HG03469 (cell line): ENCODE measurements around the gene KCNT1.

Experiments used
- ATAC-seq: cut with Tn5 transposase; IDR thresholded peaks from one replicate; pipeline ENCODE4 v1.9.1; 2021; ENCODE audit warnings: mild to moderate bottlenecking, moderate library complexity, moderate number of reproducible peaks; ENCODE audit not compliant: unreplicated experiment

Gene KCNT1

DNA sequence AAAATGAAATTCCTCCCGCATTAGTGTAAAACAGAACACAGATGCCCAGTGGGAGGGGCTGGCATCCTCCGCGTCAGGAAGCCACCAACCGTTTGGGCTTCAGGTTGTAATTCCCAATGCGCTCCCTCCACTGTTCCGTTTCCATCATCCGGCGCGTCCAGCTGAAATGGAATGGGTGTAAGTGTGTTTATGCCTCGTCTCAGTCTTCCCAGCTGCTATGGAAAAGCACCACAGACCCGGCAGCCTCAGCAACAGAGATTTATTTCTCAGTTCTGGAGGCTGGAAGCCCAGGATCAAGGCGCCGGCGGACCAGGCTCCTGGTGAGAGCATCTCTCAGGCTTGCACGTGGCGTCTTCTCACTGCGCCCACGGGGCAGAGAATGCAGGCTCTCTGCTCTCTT, 20.4 kb downstream of the KCNT1 start:
- ATAC-seq, result no peak

DNA sequence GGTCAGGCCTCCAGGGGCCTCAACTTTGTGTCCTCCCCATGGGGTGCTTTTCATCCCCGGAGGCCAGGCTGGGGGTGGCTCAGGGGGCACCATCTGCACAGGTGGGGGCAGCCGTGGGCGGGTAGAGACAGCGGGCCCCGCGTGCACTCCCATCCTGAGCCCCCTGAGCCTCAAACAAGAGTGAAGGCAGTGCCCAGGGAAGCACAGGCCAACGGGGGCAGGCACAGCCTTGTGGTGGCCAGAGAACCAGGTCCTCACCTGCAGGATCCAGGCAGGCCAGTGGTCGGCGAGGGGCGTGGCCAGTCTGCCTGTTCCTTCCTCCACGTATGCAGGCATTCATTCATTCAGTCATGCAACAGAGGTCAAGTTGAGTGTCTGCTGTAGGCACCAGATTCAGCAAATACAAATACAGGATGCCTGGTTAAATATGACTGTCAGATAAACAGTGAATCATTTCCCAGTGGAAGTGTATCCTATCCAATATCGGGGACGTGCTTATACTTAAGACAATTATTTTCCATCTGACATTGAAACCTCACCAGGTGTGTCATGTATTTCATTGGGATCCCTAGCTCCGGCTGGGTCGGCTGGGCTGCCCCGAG, 22.3 kb downstream of the KCNT1 start:
- no peak for ATAC-seq

DNA sequence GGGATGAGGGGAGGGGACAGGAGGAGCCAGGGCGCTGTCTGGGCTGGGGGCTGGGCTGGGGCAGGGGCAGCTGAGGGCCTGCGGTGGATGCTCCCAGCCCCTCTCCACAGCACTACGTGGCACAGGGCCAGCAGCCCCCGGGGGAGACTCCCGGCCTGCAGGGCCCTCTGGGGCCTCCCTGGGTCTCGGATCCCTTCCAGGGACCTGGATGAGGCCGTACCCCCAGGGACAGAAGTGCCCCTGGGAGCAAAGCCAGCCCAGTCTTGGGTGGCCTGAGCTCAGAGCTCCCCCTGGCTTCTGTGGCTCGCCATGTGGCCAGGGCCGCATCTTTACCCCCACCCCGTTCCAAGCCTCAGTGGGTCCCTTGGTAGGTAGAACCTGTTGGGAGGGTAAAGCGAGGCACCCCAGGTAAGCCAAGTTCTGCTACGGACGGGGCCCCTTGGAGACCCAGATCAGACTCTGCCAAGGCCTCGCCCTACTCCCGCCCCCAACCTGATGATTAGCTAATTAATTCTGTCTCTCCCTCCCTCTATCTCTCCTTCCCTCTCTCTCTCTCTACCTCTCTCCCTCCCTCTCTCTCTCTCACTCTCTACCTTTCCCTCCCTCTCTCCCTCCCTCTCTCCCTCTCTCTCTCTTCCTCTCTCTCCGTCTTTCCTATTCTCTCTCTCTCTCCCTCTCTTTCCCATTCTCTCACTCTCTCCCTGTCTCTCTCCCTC, 24.3 kb downstream of the KCNT1 start:
- ATAC-seq, result no peak

DNA sequence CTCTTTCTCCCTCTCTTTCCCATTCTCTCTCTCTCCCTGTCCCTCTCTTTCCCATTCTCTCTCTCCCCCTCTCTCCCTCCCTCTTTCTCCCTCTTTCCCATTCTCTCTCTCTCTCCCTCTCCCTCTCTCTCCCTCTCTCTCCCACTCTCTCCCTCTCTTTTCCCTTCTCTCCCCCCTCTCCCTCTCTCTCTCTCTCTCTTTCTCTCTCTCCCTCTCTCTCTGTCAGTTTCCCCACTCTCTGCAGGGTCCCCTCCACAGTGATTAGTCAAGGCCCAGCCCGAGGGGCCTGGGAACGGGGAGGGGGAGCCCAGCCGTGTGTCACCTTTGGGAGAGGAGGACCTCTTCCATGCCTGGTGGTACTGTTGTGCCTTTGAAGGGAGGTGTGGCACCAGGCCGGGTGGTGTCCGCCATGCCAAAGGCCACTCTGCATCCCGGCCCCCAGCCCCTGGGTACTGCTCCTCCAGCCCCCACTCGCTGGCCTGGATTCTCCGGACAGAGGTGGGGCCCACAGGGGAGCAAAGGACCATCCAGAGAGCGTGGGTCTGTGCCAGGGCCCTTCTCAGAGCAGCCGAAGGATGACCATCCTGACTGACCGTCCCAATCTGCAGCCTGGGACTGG, 25.4 kb downstream of the KCNT1 start:
- no peak for ATAC-seq

DNA sequence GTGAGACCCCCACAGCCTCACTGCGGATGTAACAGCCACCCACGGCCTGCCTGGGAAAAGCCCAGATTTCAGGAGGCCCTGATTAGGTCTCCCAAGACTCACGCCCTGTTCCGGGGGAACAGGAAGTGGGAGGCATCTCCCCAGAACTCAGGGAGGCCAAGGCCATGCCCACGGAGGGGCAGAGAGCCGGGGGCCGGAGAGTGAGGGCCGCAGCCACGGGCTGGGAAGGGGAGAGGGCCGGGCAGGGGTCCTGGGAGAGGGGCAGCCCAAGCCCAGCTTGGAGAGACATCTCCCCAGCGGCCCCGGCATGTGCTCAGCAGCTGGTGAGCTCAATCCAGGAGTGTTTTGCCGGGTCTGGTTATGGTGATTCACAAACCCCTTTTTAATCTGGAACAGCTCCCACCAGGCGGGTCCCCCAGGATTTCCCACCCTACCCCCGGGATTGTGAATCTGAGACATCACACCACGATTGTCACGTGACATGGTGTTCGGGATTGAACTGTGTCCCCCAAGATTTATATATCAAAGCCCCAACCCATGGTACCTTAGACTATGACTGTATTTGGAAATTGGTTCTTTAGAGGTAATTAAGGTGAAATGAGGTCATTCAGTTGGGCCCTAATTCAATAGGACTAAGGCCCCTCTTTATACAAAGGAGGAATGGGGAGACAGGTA, 26.6 kb downstream of the KCNT1 start:
- no peak for ATAC-seq

DNA sequence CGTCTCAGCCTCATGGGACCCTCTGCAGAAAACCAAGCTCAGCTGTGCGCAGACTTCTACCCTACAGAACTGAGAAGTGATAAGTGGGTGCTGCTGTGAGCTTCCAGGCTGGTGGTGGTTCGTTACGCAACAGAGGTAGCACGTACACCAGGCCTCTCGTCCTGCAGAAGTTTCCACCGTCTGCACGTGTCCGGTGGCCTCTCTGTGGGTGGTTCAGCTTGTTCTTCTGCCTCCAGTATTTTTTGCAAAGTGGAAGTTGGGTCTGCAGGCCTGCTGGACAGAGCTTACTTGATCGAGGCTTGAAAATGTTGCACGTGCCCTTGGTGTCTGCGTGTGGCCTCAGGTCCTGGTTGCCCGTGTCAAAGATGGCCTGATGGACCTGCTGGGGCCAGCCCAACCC, 27.5 kb downstream of the KCNT1 start:
- no peak for ATAC-seq

DNA sequence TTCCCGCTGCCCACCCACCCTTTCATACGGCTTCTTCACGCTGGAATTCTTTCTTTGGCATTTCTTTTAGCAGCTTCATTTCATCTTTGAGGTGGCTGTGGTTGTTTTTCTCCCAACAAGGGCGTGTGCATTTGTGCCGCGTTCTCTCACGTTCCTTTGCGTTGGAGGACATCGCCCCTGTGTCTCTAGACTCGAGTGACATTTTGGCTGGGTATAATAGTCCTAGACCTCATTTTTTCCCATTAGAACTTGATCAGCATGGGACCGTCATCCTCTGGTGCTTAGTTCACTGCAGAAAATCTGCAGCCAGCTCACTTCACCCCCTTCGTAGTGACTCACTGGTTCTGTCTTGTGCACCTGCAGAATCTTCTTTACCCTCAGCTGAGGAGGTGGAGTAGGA, 29.5 kb downstream of the KCNT1 start:
- ATAC-seq, result no peak

DNA sequence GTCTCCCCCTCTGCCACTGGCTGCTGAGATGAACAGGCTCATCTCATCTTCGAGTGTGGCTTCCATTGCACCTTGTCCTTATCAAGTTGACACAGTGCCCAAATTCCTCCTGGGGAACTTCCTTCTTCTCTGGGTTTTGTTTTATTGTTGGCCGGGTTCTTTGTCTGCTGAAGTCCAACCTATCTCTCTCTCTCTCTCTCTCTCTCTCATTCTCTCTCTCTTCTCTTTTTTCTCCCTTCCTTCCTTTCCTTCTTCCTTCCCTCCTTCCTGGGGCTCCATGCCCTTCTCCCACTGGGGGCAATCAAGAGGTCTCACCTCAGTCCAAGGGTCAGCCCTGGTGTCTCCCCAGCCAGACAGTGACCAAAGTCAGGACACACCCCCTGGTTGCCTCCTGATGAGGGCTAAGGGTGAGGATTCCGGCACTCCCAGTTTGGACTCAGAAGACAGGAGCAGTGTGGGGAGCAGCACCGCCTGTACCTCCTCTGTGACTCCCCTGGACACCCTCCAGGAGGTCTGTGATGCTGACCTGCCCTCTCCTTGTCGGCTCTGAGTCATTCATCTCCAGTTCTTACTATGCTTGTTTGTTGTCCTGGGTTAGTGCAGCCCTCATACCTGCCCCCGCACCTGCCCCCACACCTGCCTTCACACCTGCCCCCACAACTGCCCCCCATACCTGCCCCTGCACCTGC, 30.7 kb downstream of the KCNT1 start:
- ATAC-seq, result no peak

DNA sequence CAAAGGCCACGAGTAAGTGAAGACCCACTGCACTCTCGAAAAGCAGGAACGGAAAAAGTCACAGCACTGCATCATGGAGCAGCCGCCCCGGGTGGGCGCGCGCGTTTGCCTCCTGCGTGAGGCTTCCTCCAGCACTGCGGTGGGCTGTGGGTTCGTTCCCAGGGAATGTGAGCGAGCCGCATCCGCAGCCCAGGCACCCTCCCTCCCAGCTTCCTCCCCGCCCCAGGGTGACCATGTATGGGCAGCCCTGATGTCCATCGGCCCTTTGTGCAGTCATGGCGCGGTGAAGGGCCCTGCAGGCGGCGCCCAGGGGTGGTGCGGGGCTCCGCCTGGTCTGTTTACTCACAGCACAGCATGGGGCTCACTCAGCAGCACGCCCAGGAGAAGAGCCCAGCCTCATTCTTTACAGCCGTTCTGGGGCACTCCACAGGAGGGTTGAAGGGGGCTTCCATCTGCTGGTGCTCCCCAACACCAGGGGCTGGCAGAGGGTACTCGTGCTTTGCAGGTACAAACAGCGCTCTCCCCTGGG, 32.7 kb downstream of the KCNT1 start:
- no peak for ATAC-seq

DNA sequence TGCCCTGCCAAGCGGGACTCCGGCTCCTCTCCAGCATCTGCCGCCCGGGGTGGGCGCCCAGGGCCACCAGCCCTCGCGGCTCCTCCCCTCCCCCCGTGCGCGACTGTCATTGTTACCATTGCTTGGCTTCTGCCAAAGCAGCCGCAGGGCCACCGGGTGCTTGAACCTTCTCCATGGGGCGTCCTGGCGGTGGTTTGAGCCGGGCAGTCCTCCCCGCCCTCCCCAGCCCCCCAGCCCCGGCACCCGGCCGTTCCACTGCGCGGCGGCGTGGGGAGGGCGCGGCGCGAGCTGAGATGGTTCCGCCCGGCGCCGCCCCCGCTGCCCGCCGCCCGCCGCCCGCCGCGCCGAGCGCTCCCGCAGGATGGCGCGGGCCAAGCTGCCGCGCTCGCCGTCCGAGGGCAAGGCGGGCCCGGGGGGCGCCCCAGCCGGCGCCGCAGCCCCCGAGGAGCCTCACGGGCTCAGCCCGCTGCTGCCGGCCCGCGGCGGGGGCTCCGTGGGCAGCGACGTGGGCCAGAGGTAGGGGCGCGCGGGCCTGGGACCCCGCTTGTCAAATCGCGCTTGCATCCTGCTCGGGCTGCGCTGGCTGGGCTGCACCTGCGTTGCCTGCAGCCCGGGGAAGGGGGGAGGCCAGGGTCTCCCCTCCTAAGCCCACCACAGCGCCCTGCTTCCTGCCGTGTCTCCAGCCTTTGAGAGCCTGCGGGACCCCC, 34.4 kb downstream of the KCNT1 start:
- no peak for ATAC-seq

DNA sequence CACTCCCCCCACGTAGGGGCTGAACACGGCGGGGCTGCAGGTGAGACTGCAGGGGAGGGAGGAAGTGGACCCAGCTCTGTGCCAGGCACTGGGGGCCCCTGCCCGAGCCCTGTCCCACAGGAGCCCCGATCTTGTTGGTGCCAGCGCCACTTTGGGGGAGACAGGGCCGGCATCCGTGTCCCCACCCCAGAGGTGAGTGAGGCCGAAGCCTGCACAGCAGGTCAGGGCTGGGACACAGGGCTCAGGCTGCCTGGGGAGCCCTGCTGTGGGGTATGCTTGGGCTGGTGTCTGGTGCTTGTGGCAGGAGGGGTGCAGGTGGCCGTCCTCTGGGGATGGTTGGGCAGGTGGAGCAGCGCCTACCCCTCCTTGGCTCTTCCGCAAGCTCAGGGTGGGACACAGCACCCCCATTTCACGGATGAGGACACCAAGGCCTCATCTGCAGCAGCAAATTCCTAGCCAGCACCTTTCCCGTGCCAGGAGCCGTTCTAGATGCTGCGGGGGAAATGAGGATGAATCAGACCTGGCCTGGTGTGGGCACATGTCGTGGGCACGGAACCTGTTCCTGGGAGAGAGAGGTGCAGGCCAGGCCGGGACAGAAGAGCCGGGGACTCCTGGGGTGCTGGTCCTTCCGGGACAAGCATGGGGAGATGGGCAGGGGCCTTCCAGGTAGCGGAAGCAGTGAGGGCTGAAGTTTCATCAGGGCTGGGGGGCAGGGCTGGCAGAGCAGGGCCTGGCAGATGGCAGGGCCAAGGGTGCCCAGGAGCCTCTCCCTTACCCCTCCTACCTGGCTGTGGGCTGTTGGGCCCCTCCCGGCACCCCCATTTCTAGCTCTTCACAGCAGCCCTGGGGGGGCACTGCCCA, 35.2 kb downstream of the KCNT1 start:
- ATAC-seq, result no peak

DNA sequence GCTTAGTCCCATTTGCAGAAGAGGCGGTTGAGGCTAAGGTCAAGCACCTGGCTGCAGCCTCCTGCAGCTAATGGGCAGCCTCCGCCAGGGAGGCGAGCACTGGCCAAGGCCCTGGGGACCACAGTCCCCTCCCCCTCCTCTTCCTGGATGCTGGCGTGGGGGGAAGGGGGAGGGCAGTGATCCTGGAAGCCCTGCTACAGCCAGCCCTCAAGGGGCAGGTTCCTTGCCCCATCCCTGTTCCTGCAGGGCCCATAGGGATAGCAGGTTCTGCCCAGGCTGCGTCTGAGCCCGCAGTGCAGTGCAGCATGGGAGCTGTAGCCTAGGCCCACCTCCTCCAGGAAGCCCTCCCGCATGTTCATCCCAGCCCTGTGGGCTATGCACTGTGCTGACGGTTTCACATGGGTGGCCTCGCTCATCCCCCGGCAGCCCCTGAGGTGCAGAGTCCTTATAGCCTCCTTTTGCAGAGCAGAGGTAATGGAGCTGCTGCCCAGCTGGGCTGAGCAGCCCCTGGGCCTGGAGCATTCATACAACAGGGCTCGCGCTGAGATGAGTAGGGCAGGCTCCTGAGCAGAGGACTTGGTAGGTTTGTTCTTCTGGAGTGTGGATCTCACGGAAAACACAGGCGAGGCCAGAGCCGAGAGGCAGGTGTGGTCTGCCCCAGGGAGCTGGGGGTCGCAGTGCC, 36.0 kb downstream of the KCNT1 start:
- no peak for ATAC-seq

DNA sequence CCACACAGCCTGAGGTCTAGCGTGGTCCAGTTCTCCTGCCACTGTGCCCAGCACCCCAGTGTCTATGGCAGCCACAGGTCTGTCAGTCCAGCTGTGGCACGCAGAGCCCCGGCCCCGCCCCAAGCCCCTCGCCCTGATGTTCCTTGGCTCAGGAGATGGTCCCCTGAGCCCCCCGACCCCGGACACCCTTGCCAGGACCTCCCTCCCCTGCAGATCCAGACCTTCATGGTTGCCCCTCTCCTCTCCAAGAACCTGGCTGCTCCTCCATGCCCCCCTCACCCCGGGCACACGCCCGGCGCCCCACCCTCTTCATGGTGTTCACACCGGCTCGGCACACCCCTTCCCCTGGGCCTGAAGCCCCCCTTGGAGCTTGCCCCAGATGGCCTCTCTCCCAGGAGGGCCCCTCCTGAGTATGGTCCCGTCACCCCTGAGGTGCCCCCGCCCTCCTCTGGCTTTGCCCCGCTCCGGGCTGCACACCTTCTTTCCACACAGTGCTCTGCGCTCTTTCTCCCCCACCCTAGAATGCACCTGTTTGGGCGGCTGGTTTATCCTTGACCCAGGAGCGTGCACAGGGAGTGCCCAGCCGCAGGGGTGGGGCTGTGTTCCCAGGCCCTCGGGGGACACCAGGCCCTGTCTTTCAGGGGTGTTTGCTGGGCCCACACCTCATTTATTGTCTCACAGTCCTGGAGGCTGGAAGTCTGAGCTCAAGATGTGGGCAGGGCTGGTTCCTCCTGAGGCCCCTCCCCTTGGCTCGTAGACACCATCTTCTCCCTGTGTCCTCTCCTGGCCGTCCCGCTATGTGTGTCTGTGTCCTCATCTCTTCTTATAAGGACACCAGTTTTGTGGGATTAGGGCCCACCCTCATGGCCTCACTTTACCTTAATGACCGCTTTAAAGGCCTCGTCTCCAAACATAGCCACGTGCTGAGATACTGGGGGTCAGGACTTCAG, 37.6 kb downstream of the KCNT1 start:
- no peak for ATAC-seq

DNA sequence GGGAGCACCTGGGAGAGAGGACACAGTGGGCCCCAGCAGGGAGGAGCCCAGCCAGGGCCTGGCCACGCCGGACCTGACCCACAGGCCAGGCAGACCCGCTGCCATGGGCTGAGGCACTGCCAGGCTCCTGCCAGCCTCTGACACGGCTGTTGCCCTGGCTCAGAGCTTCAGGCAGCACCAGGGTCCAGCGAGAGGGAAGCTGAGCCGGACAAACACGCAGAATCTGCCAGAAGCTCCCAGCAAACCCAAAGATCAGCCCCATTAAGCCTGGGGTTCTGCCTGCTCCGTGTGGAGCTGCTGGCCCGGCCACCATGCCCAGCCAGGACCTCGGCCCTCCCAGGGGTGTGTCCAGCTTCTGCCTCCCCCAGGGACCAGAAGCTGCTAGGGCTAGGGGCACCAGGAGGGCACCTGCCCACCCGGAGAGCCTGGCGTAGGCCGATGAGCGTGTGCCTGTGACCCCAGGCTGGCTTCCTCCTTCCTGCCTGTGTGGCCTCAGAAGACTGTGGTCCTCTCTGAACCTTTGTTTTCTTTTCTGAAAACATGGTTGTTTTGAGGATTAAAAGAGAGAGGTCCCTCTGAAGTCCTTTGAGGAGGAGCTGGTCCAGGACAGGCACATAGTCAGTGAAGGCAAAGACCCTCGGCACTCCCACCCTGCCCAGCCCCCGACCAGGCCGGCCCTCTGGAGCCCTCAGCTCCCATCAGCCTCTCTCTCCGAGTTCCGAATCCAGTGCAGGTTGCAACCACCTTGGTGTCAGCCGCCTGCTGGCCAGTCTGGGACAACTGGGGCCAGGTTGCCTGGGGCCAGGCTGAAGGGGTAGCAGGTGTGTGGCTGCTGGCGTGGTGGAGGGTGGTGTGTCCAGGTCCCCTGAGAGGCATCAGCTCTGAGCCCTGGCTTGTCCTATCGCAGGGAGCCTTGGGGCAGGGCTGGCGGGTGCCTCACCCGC, 39.6 kb downstream of the KCNT1 start:
- ATAC-seq, result no peak

DNA sequence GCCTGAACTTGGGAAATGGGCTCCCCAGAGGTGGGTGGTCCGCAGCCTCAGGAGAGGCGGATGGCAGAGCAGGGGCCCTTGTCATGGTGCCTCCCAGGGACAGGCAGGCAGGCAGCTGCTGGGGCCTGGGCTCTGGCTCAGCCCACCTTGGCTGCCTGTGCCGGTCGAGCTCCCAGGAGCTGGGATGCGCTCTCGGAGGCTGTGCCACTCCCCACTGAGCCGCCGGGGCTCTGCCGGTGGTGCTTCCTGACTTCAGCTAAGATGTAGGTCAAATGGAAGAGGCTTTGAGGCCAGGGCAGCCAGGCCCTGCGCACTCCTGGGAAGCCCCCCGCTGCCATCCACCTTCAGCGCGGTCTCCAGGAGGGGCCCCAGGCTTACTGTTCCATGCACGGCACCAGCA, 41.0 kb downstream of the KCNT1 start:
- no peak for ATAC-seq

DNA sequence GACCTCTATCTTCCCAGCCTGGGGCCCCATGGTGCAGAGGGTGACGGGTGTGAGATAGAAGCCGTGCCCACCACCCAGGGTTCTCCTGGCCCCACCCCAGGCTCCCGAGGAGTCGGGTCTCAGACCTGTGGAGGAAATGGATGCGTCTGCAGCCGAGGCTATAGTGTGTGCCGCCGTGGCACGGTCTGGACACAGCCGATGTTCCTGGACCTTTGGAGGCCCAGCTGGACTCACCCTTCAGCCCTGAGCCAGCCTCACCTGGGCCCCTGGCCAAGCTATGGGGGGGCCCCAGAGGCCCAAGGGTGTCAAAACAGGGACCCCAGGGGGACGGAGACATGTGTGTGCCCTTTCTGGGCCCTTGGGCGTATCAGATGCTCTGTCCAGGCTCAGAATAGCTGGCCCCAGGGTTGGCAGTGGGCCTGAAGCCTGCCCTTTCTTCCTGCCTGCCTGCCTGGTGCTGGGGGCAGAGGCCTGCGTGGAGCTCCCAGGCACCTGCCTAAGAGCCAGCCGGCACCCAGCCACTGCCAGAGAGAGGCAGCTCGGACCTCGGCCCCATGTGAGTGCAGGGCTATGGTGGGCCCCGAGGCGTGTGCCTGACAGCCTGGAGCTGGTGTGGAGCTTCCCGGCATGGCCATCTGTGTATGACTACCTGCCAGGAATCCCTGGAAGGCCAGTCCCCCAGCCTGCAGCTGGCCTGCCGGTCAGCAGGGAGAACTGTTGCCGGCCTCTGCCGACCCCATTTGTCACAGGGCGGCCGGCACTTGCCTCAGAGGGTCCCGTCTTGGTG, 41.8 kb downstream of the KCNT1 start:
- ATAC-seq, result no peak
